Activated naive CD4-positive, alpha-beta T cell treated with anti-CD3 and anti-CD28 coated beads, Interleukin-2, amount 50 U/mL, for 16 hours (primary cell): ENCODE results near the gene FAM149A.

Source experiments
- DNase-seq: peaks from one replicate; pipeline ENCODE4 v3.0.0-alpha.2; 2020

The FAM149A gene

GRCh38 chr4:186161138-186161537, 56.6 kb downstream of the FAM149A start:
- DNase-seq: peak; percentile 27

- no peak for DNase-seq
These were observed 62.5 kb downstream of the FAM149A start for GRCh38 chr4:186166852-186167512.

- no peak for DNase-seq
These were observed 63.1 kb downstream of the FAM149A start for GRCh38 chr4:186167605-186168004.

- no peak for DNase-seq
These were observed 64.2 kb downstream of the FAM149A start for GRCh38 chr4:186168750-186169149.

GRCh38 chr4:186169333-186169944, 64.9 kb downstream of the FAM149A start:
- no peak for DNase-seq

- DNase-seq: no peak
These were observed 65.7 kb downstream of the FAM149A start for GRCh38 chr4:186169945-186170802.

- no peak for DNase-seq
These were observed 66.5 kb downstream of the FAM149A start for GRCh38 chr4:186170966-186171365.

GRCh38 chr4:186172546-186172945, 68.0 kb downstream of the FAM149A start:
- no peak for DNase-seq

- no peak for DNase-seq
These were observed 83.6 kb downstream of the FAM149A start for GRCh38 chr4:186188107-186188506.

- DNase-seq: no peak
These were observed 85.2 kb downstream of the FAM149A start for GRCh38 chr4:186189656-186190055.

GRCh38 chr4:186190581-186191199, 86.2 kb downstream of the FAM149A start:
- peak; percentile 51 for DNase-seq

- DNase-seq: peak; percentile 90
These were observed 86.9 kb downstream of the FAM149A start, which contains the start of gene CYP4V2 for GRCh38 chr4:186191200-186192065. Gene CYP4V2, plus strand, starts transcription at chr4:186191567. Its CDS starts 257 bp downstream, at chr4:186191824.

GRCh38 chr4:186192066-186192612, 87.6 kb downstream of the FAM149A start:
- DNase-seq: no peak

- no peak for DNase-seq
These were observed 89.3 kb downstream of the FAM149A start for GRCh38 chr4:186193851-186194250.

GRCh38 chr4:186196063-186196462, 91.6 kb downstream of the FAM149A start:
- no peak for DNase-seq

GRCh38 chr4:186200516-186200915, 96.0 kb downstream of the FAM149A start:
- DNase-seq: no peak

- no peak for DNase-seq
These were observed 96.5 kb downstream of the FAM149A start for GRCh38 chr4:186201010-186201409.

- peak; percentile 67 for DNase-seq
These were observed 97.2 kb downstream of the FAM149A start for GRCh38 chr4:186201535-186202230.

- DNase-seq: no peak
These were observed 98.1 kb downstream of the FAM149A start for GRCh38 chr4:186202490-186203140.

GRCh38 chr4:186203406-186203805, 98.9 kb downstream of the FAM149A start:
- no peak for DNase-seq

GRCh38 chr4:186204103-186204559, 99.6 kb downstream of the FAM149A start:
- DNase-seq: no peak
